Measurements from ENCODE around the gene CELSR3. TPM values are rescaled to one million over a fixed set of nuclear protein-coding genes. Genes with fewer than 3 reads are reported as not detected.

The CELSR3 gene
- total RNA-seq, 1 experiment from 2014 or later = 1.1 TPM

- BruUV-seq (replicated peaks) = no TSS peak
- intact Hi-C loops (cut with micrococcal nuclease) = no loop called here
- H3F3A ChIP-seq (ENCODE audit: low read length, unreplicated experiment) = no peaks in the 10 kb centered on the region
- H3K27me3 ChIP-seq (ENCODE audit: low read length) = no peaks in the 10 kb centered on the region
- POLR2A ChIA-PET (ENCODE audit: unreplicated experiment) = no interaction called here
- no peak for ATAC-seq
- no peaks in the 10 kb centered on the region for H3K9me2 ChIP-seq (replicated peaks; ENCODE audit: low read length)
- H3K4me3 ChIP-seq (ENCODE audit: low read length) = no peak overlapping the region
- TF ChIP-seq EZH2 (IDR thresholded peaks at IDR 0.05; ENCODE audit: low read length, unreplicated experiment) = no peak
- no peak for TF ChIP-seq EZH2phosphoT487 (IDR thresholded peaks at IDR 0.05; ENCODE audit: borderline replicate concordance, low read length)
- no peak for TF ChIP-seq CTCF (conservative IDR thresholded peaks at IDR 0.05; ENCODE audit: low read depth, low read length)
- H4K20me1 ChIP-seq (ENCODE audit: low read length) = no peaks in the 10 kb centered on the region
- no peak overlapping the region for H3K27ac ChIP-seq (ENCODE audit: low read length)
- H3K9me3 ChIP-seq (ENCODE audit: low read length) = no peaks in the 10 kb centered on the region
- CTCF ChIA-PET = no interaction called here
- H3K4me2 ChIP-seq (ENCODE audit: low read length) = no peak overlapping the region
- H3K4me1 ChIP-seq (ENCODE audit: insufficient read depth, low read length) = peaks cover 23% of the 10 kb centered on the region
- no peaks in the 10 kb centered on the region for H3K79me2 ChIP-seq (ENCODE audit: low read length)
- H2AFZ ChIP-seq (ENCODE audit: low read length) = no peak overlapping the region
- DNase-seq = no peak
- no peaks in the 10 kb centered on the region for H3K36me3 ChIP-seq (ENCODE audit: low read depth, low read length)
- H3K9ac ChIP-seq (ENCODE audit: low read length) = no peak overlapping the region
Measured at GRCh38 chr3:48591886-48592518, 70.7 kb downstream of the CELSR3 start.

- no peak overlapping the region for H2AFZ ChIP-seq (ENCODE audit: low read length)
- H3K4me2 ChIP-seq (ENCODE audit: low read length) = no peak overlapping the region
- DNase-seq (no peak), ATAC-seq (no peak)
- H3F3A ChIP-seq (ENCODE audit: low read length, unreplicated experiment) = no peaks in the 10 kb centered on the region
- no peak overlapping the region for H3K4me3 ChIP-seq (ENCODE audit: low read length)
- no peaks in the 10 kb centered on the region for H3K9me3 ChIP-seq (ENCODE audit: low read length)
- peaks cover 18% of the 10 kb centered on the region for H3K4me1 ChIP-seq (ENCODE audit: insufficient read depth, low read length)
- no TSS peak for BruUV-seq (replicated peaks)
- no peaks in the 10 kb centered on the region for H3K79me2 ChIP-seq (ENCODE audit: low read length)
- POLR2A ChIA-PET (ENCODE audit: unreplicated experiment) = no interaction called here
- H3K27me3 ChIP-seq (ENCODE audit: low read length) = no peaks in the 10 kb centered on the region
- H3K36me3 ChIP-seq (ENCODE audit: low read depth, low read length) = no peaks in the 10 kb centered on the region
- TF ChIP-seq CTCF (conservative IDR thresholded peaks at IDR 0.05; ENCODE audit: low read depth, low read length) (no peak), EZH2phosphoT487 (IDR thresholded peaks at IDR 0.05; ENCODE audit: borderline replicate concordance, low read length) (no peak), EZH2 (IDR thresholded peaks at IDR 0.05; ENCODE audit: low read length, unreplicated experiment) (no peak)
- no peaks in the 10 kb centered on the region for H3K9me2 ChIP-seq (replicated peaks; ENCODE audit: low read length)
- intact Hi-C loops (cut with micrococcal nuclease) = no loop called here
- CTCF ChIA-PET = interaction anchor here (0.5 kb wide), 1 partner anchor 11 kb away, joined by 8 read pairs; no protein-coding TSS in a partner anchor
- H3K9ac ChIP-seq (ENCODE audit: low read length) = no peak overlapping the region
- no peak overlapping the region for H3K27ac ChIP-seq (ENCODE audit: low read length)
- no peaks in the 10 kb centered on the region for H4K20me1 ChIP-seq (ENCODE audit: low read length)
Measured at GRCh38 chr3:48591436-48591835, 71.2 kb downstream of the CELSR3 start.

GRCh38 chr3:48588230-48588629, 74.5 kb downstream of the CELSR3 start:
- TF ChIP-seq EZH2phosphoT487 (IDR thresholded peaks at IDR 0.05; ENCODE audit: borderline replicate concordance, low read length) (no peak), EZH2 (IDR thresholded peaks at IDR 0.05; ENCODE audit: low read length, unreplicated experiment) (no peak), CTCF (conservative IDR thresholded peaks at IDR 0.05; ENCODE audit: low read depth, low read length) (no peak)
- Histone ChIP-seq H3K79me2 (ENCODE audit: low read length) (no peaks in the 10 kb centered on the region), H3K9me2 (replicated peaks; ENCODE audit: low read length) (no peaks in the 10 kb centered on the region), H2AFZ (ENCODE audit: low read length) (no peak overlapping the region), H3K4me3 (ENCODE audit: low read length) (no peak overlapping the region), H3K36me3 (ENCODE audit: low read depth, low read length) (no peaks in the 10 kb centered on the region), H3K27ac (ENCODE audit: low read length) (no peak overlapping the region), H4K20me1 (ENCODE audit: low read length) (no peaks in the 10 kb centered on the region), H3K4me1 (ENCODE audit: insufficient read depth, low read length) (no peaks in the 10 kb centered on the region), H3K27me3 (ENCODE audit: low read length) (no peaks in the 10 kb centered on the region), H3K9ac (ENCODE audit: low read length) (no peak overlapping the region), H3F3A (ENCODE audit: low read length, unreplicated experiment) (no peaks in the 10 kb centered on the region), H3K4me2 (ENCODE audit: low read length) (no peak overlapping the region), H3K9me3 (ENCODE audit: low read length) (no peaks in the 10 kb centered on the region)
- ATAC-seq (no peak), DNase-seq (no peak)
- intact Hi-C loops (cut with micrococcal nuclease) = no loop called here
- BruUV-seq (replicated peaks) = no TSS peak
- POLR2A ChIA-PET (ENCODE audit: unreplicated experiment) = no interaction called here
- CTCF ChIA-PET = no interaction called here

Data from PC-3 (cell line).